GM15510 (cell line): ENCODE results near the gene ALDH9A1.

ENCODE experiments used
- POLR2A ChIP-seq: IDR thresholded peaks from 3 replicates; pipeline ENCODE4 v1.6.1; 2011; ENCODE audit warnings: borderline replicate concordance; ENCODE audit not compliant: insufficient read length; ENCODE audit errors: extremely low read depth

ALDH9A1 gene

DNA sequence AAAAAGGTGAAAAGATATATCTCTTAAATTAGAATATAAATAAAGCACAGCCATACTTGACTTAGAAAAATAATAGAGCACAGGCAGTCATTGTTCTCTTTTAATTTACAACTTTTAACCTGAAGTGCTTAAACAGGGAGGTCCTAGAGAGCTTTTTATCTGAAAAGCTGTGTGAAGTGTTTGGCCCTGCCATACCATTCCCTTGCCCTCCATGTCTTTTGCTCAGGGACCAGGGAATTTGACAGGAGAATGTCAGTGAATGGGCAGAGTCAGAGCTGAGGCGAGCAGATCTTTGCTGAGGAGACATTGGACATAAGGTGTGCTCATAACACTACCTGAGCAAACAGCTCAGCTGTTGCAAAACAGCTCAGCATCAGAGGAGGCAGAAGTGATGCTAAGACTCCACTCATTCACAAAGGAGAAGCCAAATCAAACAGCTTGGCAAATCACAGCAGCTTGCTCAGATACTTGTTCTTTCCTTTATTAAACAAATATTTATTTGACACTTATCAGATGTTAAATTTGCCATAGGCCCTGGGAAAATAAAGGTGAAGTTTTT, 82.2 kb downstream of the ALDH9A1 start:
- no peak for TF ChIP-seq POLR2A
